ENCODE measurements around the gene USP54.
A peak's percentile ranks its signal among the peaks of the same experiment; 100 is the strongest.

USP54 gene

DNA sequence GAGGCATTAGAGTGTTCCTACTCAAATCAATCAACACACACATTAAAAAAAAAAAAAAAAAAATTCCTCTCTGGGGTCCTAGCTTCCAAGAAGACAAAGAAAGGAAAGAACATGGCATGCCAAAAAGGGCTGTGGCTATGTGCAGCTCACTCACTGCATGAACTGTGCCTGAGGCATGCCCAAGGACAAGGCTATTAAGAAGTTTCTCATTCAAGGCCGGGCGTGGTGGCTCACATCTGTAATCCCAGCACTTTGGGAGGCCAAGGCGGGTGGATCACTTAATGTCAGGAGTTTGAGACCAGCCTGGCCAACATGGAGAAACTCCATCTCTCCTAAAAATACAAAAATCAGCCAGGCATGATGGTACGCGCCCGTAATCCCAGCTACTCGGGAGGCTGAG, 53.4 kb downstream of the USP54 start:
- Histone ChIP-seq H3K27ac (ENCODE audit: insufficient read depth, low read length, poor library complexity, severe bottlenecking) (no peak overlapping the region), H3K4me3 (ENCODE audit: insufficient read depth, low read depth, low read length, poor library complexity, severe bottlenecking) (no peak overlapping the region), H3K4me1 (ENCODE audit: control insufficient read depth, insufficient read depth, low read length, poor library complexity, severe bottlenecking) (peaks cover 14% of the 10 kb centered on the region), H3K27me3 (replicated peaks; ENCODE audit: control insufficient read depth, insufficient read depth, low read length, poor library complexity, severe bottlenecking) (no peaks in the 10 kb centered on the region), H3K9me3 (ENCODE audit: control insufficient read depth, low read length) (no peaks in the 10 kb centered on the region), H3K36me3 (ENCODE audit: control insufficient read depth, insufficient read depth, low read length) (no peaks in the 10 kb centered on the region)
- DNase-seq, result no peak

GRCh38 chr10:73537288-73537687, 53.9 kb downstream of the USP54 start:
- Histone ChIP-seq H3K27ac (ENCODE audit: insufficient read depth, low read length, poor library complexity, severe bottlenecking) (no peak overlapping the region), H3K27me3 (replicated peaks; ENCODE audit: control insufficient read depth, insufficient read depth, low read length, poor library complexity, severe bottlenecking) (no peaks in the 10 kb centered on the region), H3K9me3 (ENCODE audit: control insufficient read depth, low read length) (no peaks in the 10 kb centered on the region), H3K4me3 (ENCODE audit: insufficient read depth, low read depth, low read length, poor library complexity, severe bottlenecking) (no peak overlapping the region), H3K36me3 (ENCODE audit: control insufficient read depth, insufficient read depth, low read length) (no peaks in the 10 kb centered on the region), H3K4me1 (ENCODE audit: control insufficient read depth, insufficient read depth, low read length, poor library complexity, severe bottlenecking) (peaks cover 14% of the 10 kb centered on the region)
- DNase-seq, result no peak

GRCh38 chr10:73534857-73535256, 56.3 kb downstream of the USP54 start:
- Histone ChIP-seq H3K9me3 (ENCODE audit: control insufficient read depth, low read length) (no peaks in the 10 kb centered on the region), H3K27me3 (replicated peaks; ENCODE audit: control insufficient read depth, insufficient read depth, low read length, poor library complexity, severe bottlenecking) (no peaks in the 10 kb centered on the region), H3K27ac (ENCODE audit: insufficient read depth, low read length, poor library complexity, severe bottlenecking) (no peak overlapping the region), H3K4me1 (ENCODE audit: control insufficient read depth, insufficient read depth, low read length, poor library complexity, severe bottlenecking) (peaks cover 14% of the 10 kb centered on the region), H3K36me3 (ENCODE audit: control insufficient read depth, insufficient read depth, low read length) (no peaks in the 10 kb centered on the region), H3K4me3 (ENCODE audit: insufficient read depth, low read depth, low read length, poor library complexity, severe bottlenecking) (no peak overlapping the region)
- DNase-seq, result no peak

GRCh38 chr10:73529089-73529832, 61.9 kb downstream of the USP54 start:
- Histone ChIP-seq H3K9me3 (ENCODE audit: control insufficient read depth, low read length) (no peaks in the 10 kb centered on the region), H3K27me3 (replicated peaks; ENCODE audit: control insufficient read depth, insufficient read depth, low read length, poor library complexity, severe bottlenecking) (no peaks in the 10 kb centered on the region), H3K36me3 (ENCODE audit: control insufficient read depth, insufficient read depth, low read length) (no peaks in the 10 kb centered on the region), H3K4me3 (ENCODE audit: insufficient read depth, low read depth, low read length, poor library complexity, severe bottlenecking) (no peak overlapping the region), H3K4me1 (ENCODE audit: control insufficient read depth, insufficient read depth, low read length, poor library complexity, severe bottlenecking) (no peaks in the 10 kb centered on the region), H3K27ac (ENCODE audit: insufficient read depth, low read length, poor library complexity, severe bottlenecking) (no peak overlapping the region)
- peak in 2 of 3 donors; percentile 1 to 35 for DNase-seq

DNA sequence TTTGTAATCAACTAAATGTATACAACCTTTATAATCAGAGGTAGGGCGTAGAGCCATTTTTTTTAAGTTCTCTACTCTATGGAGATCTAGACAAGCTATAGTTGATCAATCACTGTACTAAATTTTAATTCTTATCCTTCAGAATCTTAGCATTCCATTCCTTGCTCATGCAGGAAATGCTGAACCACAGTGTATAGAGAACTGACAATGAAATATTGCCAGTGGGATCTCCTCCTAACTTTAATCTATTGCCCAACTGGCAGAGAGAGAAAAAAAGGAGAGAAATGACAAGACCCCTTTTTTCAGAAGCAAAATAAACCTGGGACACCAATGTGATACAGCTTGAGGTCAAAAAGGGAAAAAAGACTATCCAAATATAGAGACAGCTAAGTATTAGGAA, 68.9 kb downstream of the USP54 start:
- Histone ChIP-seq H3K4me3 (ENCODE audit: insufficient read depth, low read depth, low read length, poor library complexity, severe bottlenecking) (no peak overlapping the region), H3K4me1 (ENCODE audit: control insufficient read depth, insufficient read depth, low read length, poor library complexity, severe bottlenecking) (no peaks in the 10 kb centered on the region), H3K9me3 (ENCODE audit: control insufficient read depth, low read length) (no peaks in the 10 kb centered on the region), H3K36me3 (ENCODE audit: control insufficient read depth, insufficient read depth, low read length) (no peaks in the 10 kb centered on the region), H3K27me3 (replicated peaks; ENCODE audit: control insufficient read depth, insufficient read depth, low read length, poor library complexity, severe bottlenecking) (no peaks in the 10 kb centered on the region), H3K27ac (ENCODE audit: insufficient read depth, low read length, poor library complexity, severe bottlenecking) (no peak overlapping the region)
- DNase-seq, result no peak

- Histone ChIP-seq H3K4me3 (ENCODE audit: insufficient read depth, low read depth, low read length, poor library complexity, severe bottlenecking) (no peak overlapping the region), H3K36me3 (ENCODE audit: control insufficient read depth, insufficient read depth, low read length) (peaks cover 3% of the 10 kb centered on the region), H3K27ac (ENCODE audit: insufficient read depth, low read length, poor library complexity, severe bottlenecking) (no peak overlapping the region), H3K4me1 (ENCODE audit: control insufficient read depth, insufficient read depth, low read length, poor library complexity, severe bottlenecking) (no peaks in the 10 kb centered on the region), H3K27me3 (replicated peaks; ENCODE audit: control insufficient read depth, insufficient read depth, low read length, poor library complexity, severe bottlenecking) (no peaks in the 10 kb centered on the region), H3K9me3 (ENCODE audit: control insufficient read depth, low read length) (no peaks in the 10 kb centered on the region)
- no peak for DNase-seq
Observed at GRCh38 chr10:73519336-73519735, 71.8 kb downstream of the USP54 start.

DNA sequence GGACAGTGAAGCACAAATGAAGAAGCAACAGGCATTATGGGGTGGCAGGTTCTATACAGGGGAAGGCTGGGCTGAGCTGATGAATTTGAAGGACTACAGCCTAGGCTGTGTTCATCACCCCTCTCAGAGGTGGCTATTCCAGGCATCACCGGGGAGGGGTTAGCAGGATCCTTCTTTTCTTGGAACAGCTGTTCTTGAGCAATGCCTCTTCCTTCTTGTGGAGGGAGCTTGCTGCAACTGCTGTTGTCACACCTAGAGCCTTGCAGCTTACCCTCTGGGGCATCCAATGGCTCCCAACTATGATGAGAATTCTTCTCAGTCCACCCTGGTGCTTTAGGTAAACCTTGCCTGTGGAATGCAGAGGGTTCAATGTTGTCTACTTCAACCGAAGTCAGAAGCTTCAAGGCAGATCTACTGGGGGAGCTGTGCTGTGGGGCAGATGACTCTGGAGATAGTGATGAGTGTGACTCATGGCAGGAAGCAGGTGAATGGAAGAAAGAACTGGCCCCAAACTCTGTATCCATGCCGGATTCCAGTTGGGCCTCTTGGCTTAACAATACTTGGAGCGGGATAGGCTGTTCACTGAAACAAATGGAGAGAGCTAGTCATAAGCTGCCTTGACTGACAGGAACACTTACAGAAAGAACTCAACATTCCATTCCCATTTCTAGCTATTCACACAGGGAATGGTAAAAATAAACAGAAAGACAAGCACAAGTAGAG, 73.8 kb downstream of the USP54 start:
- H3K36me3 ChIP-seq (ENCODE audit: control insufficient read depth, insufficient read depth, low read length), result peaks cover 3% of the 10 kb centered on the region
- no peak overlapping the region for H3K4me3 ChIP-seq (ENCODE audit: insufficient read depth, low read depth, low read length, poor library complexity, severe bottlenecking)
- H3K4me1 ChIP-seq (ENCODE audit: control insufficient read depth, insufficient read depth, low read length, poor library complexity, severe bottlenecking), result no peaks in the 10 kb centered on the region
- DNase-seq, result no peak
- no peaks in the 10 kb centered on the region for H3K27me3 ChIP-seq (replicated peaks; ENCODE audit: control insufficient read depth, insufficient read depth, low read length, poor library complexity, severe bottlenecking)
- no peak overlapping the region for H3K27ac ChIP-seq (ENCODE audit: insufficient read depth, low read length, poor library complexity, severe bottlenecking)
- no peaks in the 10 kb centered on the region for H3K9me3 ChIP-seq (ENCODE audit: control insufficient read depth, low read length)

DNA sequence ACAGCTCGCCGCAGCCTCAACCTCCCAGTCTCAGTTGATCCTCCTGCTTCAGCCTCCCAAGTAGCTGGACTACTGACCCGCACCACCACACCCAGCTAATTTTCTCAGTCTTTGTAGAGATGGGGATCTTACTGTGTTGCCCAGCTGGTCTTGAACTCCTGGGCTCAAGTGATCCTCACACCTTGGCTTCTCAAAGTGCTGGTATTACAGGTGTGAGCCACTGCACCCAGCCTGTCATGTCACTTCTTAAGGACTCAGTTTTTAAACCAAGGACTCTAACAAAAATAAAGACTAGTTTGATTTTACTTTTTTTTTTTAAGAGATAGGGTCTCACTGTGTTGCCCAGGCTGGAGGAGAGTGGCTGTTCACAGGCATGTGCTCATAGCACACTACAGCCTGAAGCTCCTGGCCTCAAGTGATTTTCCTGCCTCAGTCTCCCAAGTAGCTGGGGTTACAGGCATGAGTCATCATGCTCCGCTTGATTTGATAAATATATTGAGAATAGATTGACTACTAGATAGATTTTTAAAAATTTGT, 78.9 kb downstream of the USP54 start:
- H3K27me3 ChIP-seq (replicated peaks; ENCODE audit: control insufficient read depth, insufficient read depth, low read length, poor library complexity, severe bottlenecking), result no peaks in the 10 kb centered on the region
- H3K27ac ChIP-seq (ENCODE audit: insufficient read depth, low read length, poor library complexity, severe bottlenecking), result no peak overlapping the region
- no peak for DNase-seq
- H3K36me3 ChIP-seq (ENCODE audit: control insufficient read depth, insufficient read depth, low read length), result peaks cover 3% of the 10 kb centered on the region
- no peak overlapping the region for H3K4me3 ChIP-seq (ENCODE audit: insufficient read depth, low read depth, low read length, poor library complexity, severe bottlenecking)
- H3K4me1 ChIP-seq (ENCODE audit: control insufficient read depth, insufficient read depth, low read length, poor library complexity, severe bottlenecking), result no peaks in the 10 kb centered on the region
- H3K9me3 ChIP-seq (ENCODE audit: control insufficient read depth, low read length), result no peaks in the 10 kb centered on the region

GRCh38 chr10:73509695-73510094, 81.4 kb downstream of the USP54 start:
- H3K36me3 ChIP-seq (ENCODE audit: control insufficient read depth, insufficient read depth, low read length), result peaks cover 6% of the 10 kb centered on the region
- H3K4me1 ChIP-seq (ENCODE audit: control insufficient read depth, insufficient read depth, low read length, poor library complexity, severe bottlenecking), result no peaks in the 10 kb centered on the region
- H3K4me3 ChIP-seq (ENCODE audit: insufficient read depth, low read depth, low read length, poor library complexity, severe bottlenecking), result no peak overlapping the region
- no peaks in the 10 kb centered on the region for H3K27me3 ChIP-seq (replicated peaks; ENCODE audit: control insufficient read depth, insufficient read depth, low read length, poor library complexity, severe bottlenecking)
- no peak for DNase-seq
- H3K27ac ChIP-seq (ENCODE audit: insufficient read depth, low read length, poor library complexity, severe bottlenecking), result no peak overlapping the region
- H3K9me3 ChIP-seq (ENCODE audit: control insufficient read depth, low read length), result no peaks in the 10 kb centered on the region

GRCh38 chr10:73506491-73506890, 84.7 kb downstream of the USP54 start:
- H3K27ac ChIP-seq (ENCODE audit: insufficient read depth, low read length, poor library complexity, severe bottlenecking), result no peak overlapping the region
- peaks cover 15% of the 10 kb centered on the region for H3K36me3 ChIP-seq (ENCODE audit: control insufficient read depth, insufficient read depth, low read length)
- no peak overlapping the region for H3K4me3 ChIP-seq (ENCODE audit: insufficient read depth, low read depth, low read length, poor library complexity, severe bottlenecking)
- DNase-seq, result no peak
- no peaks in the 10 kb centered on the region for H3K27me3 ChIP-seq (replicated peaks; ENCODE audit: control insufficient read depth, insufficient read depth, low read length, poor library complexity, severe bottlenecking)
- no peaks in the 10 kb centered on the region for H3K9me3 ChIP-seq (ENCODE audit: control insufficient read depth, low read length)
- H3K4me1 ChIP-seq (ENCODE audit: control insufficient read depth, insufficient read depth, low read length, poor library complexity, severe bottlenecking), result peaks cover 6% of the 10 kb centered on the region

All from effector memory CD4-positive, alpha-beta T cell (primary cell).